ENCODE data around the gene LYRM4.

Gene LYRM4

GRCh38 chr6:5098501-5099270, 162.1 kb downstream of the LYRM4 start:
- no peak for DNase-seq (ENCODE audit: low spot score)

- no peak for DNase-seq (ENCODE audit: low spot score)
Measured at GRCh38 chr6:5096482-5096881, 164.3 kb downstream of the LYRM4 start.

GRCh38 chr6:5095236-5095635, 165.5 kb downstream of the LYRM4 start:
- no peak for DNase-seq (ENCODE audit: low spot score)

GRCh38 chr6:5094327-5094726, 166.4 kb downstream of the LYRM4 start:
- no peak for DNase-seq (ENCODE audit: low spot score)

GRCh38 chr6:5093231-5094015, 167.3 kb downstream of the LYRM4 start:
- DNase-seq (ENCODE audit: low spot score), result no peak

GRCh38 chr6:5091210-5092069, 169.3 kb downstream of the LYRM4 start:
- DNase-seq (ENCODE audit: low spot score), result no peak

GRCh38 chr6:5090603-5091002, 170.1 kb downstream of the LYRM4 start:
- DNase-seq (ENCODE audit: low spot score), result no peak

- no peak for DNase-seq (ENCODE audit: low spot score)
Measured at GRCh38 chr6:5089481-5090438, 171.0 kb downstream of the LYRM4 start.

- no peak for DNase-seq (ENCODE audit: low spot score)
Measured at GRCh38 chr6:5088780-5089179, 172.0 kb downstream of the LYRM4 start.

GRCh38 chr6:5087389-5087788, 173.4 kb downstream of the LYRM4 start:
- peak; percentile 64 for DNase-seq (ENCODE audit: low spot score)

- DNase-seq (ENCODE audit: low spot score), result no peak
Measured at GRCh38 chr6:5086294-5086890, 174.4 kb downstream of the LYRM4 start.

GRCh38 chr6:5085648-5086293, 175.0 kb downstream of the LYRM4 start:
- no peak for DNase-seq (ENCODE audit: low spot score)

- no peak for DNase-seq (ENCODE audit: low spot score)
Measured at GRCh38 chr6:5084781-5085647, 175.7 kb downstream of the LYRM4 start, which contains the start of gene PPP1R3G. Gene PPP1R3G, plus strand, starts transcription at chr6:5085341. Its CDS starts 145 bp downstream, at chr6:5085486.

GRCh38 chr6:5084360-5084780, 176.4 kb downstream of the LYRM4 start:
- DNase-seq (ENCODE audit: low spot score), result no peak

- DNase-seq (ENCODE audit: low spot score), result no peak
Measured at GRCh38 chr6:5083813-5084359, 176.9 kb downstream of the LYRM4 start.

GRCh38 chr6:5083307-5083583, 177.5 kb downstream of the LYRM4 start:
- DNase-seq (ENCODE audit: low spot score), result no peak

GRCh38 chr6:5082487-5083306, 178.1 kb downstream of the LYRM4 start:
- no peak for DNase-seq (ENCODE audit: low spot score)

- DNase-seq (ENCODE audit: low spot score), result no peak
Measured at GRCh38 chr6:5081955-5082354, 178.8 kb downstream of the LYRM4 start.
